Measurements from ENCODE around the gene NR6A1. TPM values are rescaled to one million over a fixed set of nuclear protein-coding genes. Genes with fewer than 3 reads are reported as not detected.

Gene NR6A1
- polyA plus RNA-seq, 3 donors = 0.13 to 0.61 (median 0.22) TPM

GRCh38 chr9:124657516-124657915 is 113.6 kb downstream of the NR6A1 start:
- WGBS, 3 donors = 48 to 62% (median 62%) methylated on average over 1 of the region's 1 CpG
- no peak overlapping the region for H3K27ac ChIP-seq (ENCODE audit: low read depth, low read length)

- 50 to 92% (median 63%) methylated on average over 1 of the region's 1 CpG for WGBS, 3 donors
- H3K27ac ChIP-seq (ENCODE audit: low read depth, low read length) = no peak overlapping the region
Observed at GRCh38 chr9:124654431-124654830, 116.7 kb downstream of the NR6A1 start.

- no peak overlapping the region for H3K27ac ChIP-seq (ENCODE audit: low read depth, low read length)
- WGBS, 3 donors = 46 to 74% (median 72%) methylated on average over 3 of the region's 3 CpGs
Observed at GRCh38 chr9:124652615-124653393, 118.3 kb downstream of the NR6A1 start.

GRCh38 chr9:124652203-124652602 is 118.9 kb downstream of the NR6A1 start:
- WGBS, 3 donors = 72 to 89% (median 84%) methylated on average over 1 of the region's 1 CpG
- H3K27ac ChIP-seq (ENCODE audit: low read depth, low read length) = no peak overlapping the region

- H3K27ac ChIP-seq (ENCODE audit: low read depth, low read length) = no peak overlapping the region
Observed at GRCh38 chr9:124645274-124645673, 125.8 kb downstream of the NR6A1 start.

- no peak overlapping the region for H3K27ac ChIP-seq (ENCODE audit: low read depth, low read length)
Observed at GRCh38 chr9:124639637-124640036, 131.5 kb downstream of the NR6A1 start.

- WGBS, 3 donors = 92 to 93% (median 93%) methylated on average over 5 of the region's 5 CpGs
- no peak overlapping the region for H3K27ac ChIP-seq (ENCODE audit: low read depth, low read length)
Observed at GRCh38 chr9:124635285-124635684, 135.8 kb downstream of the NR6A1 start.

GRCh38 chr9:124632077-124632621 is 139.0 kb downstream of the NR6A1 start:
- WGBS, 3 donors = 25 to 51% (median 28%) methylated on average over 5 of the region's 5 CpGs
- H3K27ac ChIP-seq (ENCODE audit: low read depth, low read length) = no peak overlapping the region

GRCh38 chr9:124631326-124631725 is 139.8 kb downstream of the NR6A1 start:
- H3K27ac ChIP-seq (ENCODE audit: low read depth, low read length) = no peak overlapping the region

GRCh38 chr9:124629600-124629999 is 141.5 kb downstream of the NR6A1 start:
- 63 to 84% (median 67%) methylated on average over 2 of the region's 2 CpGs for WGBS, 3 donors
- no peak overlapping the region for H3K27ac ChIP-seq (ENCODE audit: low read depth, low read length)

- WGBS, 3 donors = 94 to 96% (median 96%) methylated on average over 11 of the region's 11 CpGs
- no peak overlapping the region for H3K27ac ChIP-seq (ENCODE audit: low read depth, low read length)
Observed at GRCh38 chr9:124628741-124629140, 142.4 kb downstream of the NR6A1 start.

GRCh38 chr9:124626276-124626675 is 144.8 kb downstream of the NR6A1 start:
- no peak overlapping the region for H3K27ac ChIP-seq (ENCODE audit: low read depth, low read length)
- WGBS, 3 donors = 88 to 92% (median 91%) methylated on average over 4 of the region's 4 CpGs

GRCh38 chr9:124625087-124625486 is 146.0 kb downstream of the NR6A1 start:
- WGBS, 3 donors = 90 to 95% (median 91%) methylated on average over 6 of the region's 6 CpGs

GRCh38 chr9:124624735-124624992 is 146.4 kb downstream of the NR6A1 start:
- 92 to 100% (median 98%) methylated on average over 1 of the region's 1 CpG for WGBS, 3 donors
- no peak overlapping the region for H3K27ac ChIP-seq (ENCODE audit: low read depth, low read length)

More at GRCh38 chr9:124625087-124625486, 146.0 kb downstream of the NR6A1 start:
- no peak overlapping the region for H3K27ac ChIP-seq (ENCODE audit: low read depth, low read length)

- H3K27ac ChIP-seq (ENCODE audit: low read depth, low read length) = no peak overlapping the region
- WGBS, 3 donors = 90 to 93% (median 91%) methylated on average over 7 of the region's 7 CpGs
Observed at GRCh38 chr9:124623966-124624734, 147.0 kb downstream of the NR6A1 start.

- no peak overlapping the region for H3K27ac ChIP-seq (ENCODE audit: low read depth, low read length)
Observed at GRCh38 chr9:124622882-124623281, 148.2 kb downstream of the NR6A1 start.

- H3K27ac ChIP-seq (ENCODE audit: low read depth, low read length) = no peak overlapping the region
- 67 to 73% (median 70%) methylated on average over 11 of the region's 11 CpGs for WGBS, 3 donors
Observed at GRCh38 chr9:124621371-124622328, 149.5 kb downstream of the NR6A1 start.

- WGBS, 3 donors = 48 to 78% (median 78%) methylated on average over 3 of the region's 3 CpGs
- no peak overlapping the region for H3K27ac ChIP-seq (ENCODE audit: low read depth, low read length)
Observed at GRCh38 chr9:124618476-124618875, 152.6 kb downstream of the NR6A1 start.

All from adipose tissue (tissue), 3 donors.